PC-9 (cell line): Measurements from ENCODE around the gene INTS13.

Experiments used
- CTCF ChIP-seq: fragments of 200-600 bp; sonication (generic); conservative IDR thresholded peaks from 2 replicates; pipeline ENCODE4 v1.6.1; 2017; ENCODE audit warnings: mixed run types, antibody characterized with exemption, mild to moderate bottlenecking, moderate library complexity
- EZH2 ChIP-seq: fragments of 200-600 bp; sonication (generic); IDR thresholded peaks from 2 replicates; pipeline ENCODE4 v1.8.0; 2017; ENCODE audit warnings: antibody characterized with exemption, low read depth

GRCh38 chr12:26966842-26967241 is 29.1 kb upstream of the INTS13 start:
- TF ChIP-seq CTCF = no peak
- no peak for TF ChIP-seq EZH2
